DOHH2 (cell line): Measurements from ENCODE around the gene LDLRAD1.
"Not testable (repeated sequence)": the region's sequence is repeated elsewhere in the genome, so short reads cannot be mapped to it uniquely, and the experiment has no call there.

Experiments
- EZH2phosphoT487 ChIP-seq: fragments of 200-600 bp; sonication (generic); IDR thresholded peaks from 2 replicates; pipeline ENCODE4 v1.6.1; 2017; ENCODE audit warnings: borderline replicate concordance, mild to moderate bottlenecking, antibody characterized with exemption, low read length, moderate library complexity, mixed read lengths
- TF ChIP-seq, protein P1 (sequence below): fragments of 200-600 bp; sonication (generic); IDR thresholded peaks from one replicate; pipeline ENCODE4 v1.5.1; 2014; ENCODE audit warnings: antibody characterized with exemption, mild to moderate bottlenecking, low read depth, low read length; ENCODE audit not compliant: poor library complexity, severe bottlenecking

DNA sequence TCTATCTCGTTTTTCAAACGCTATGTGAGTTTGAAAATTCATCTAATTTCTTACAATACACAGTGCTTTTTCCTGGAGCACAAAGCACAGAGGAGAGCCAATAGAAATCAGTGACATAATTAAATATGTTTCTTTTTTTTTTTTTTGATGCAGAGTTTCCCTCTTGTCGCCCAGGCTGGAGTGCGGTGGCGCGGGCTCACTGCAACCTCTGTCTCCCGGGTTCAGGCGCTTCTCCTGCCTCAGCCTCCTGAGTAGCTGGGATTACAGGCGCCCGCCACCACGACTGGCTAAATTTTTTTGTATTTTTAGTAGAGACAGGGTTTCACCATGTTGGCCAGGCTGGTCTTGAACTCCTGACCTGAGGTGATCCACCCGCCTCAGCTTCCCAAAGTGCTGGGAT, 32.4 kb upstream of the LDLRAD1 start:
- TF ChIP-seq, protein P1, sequence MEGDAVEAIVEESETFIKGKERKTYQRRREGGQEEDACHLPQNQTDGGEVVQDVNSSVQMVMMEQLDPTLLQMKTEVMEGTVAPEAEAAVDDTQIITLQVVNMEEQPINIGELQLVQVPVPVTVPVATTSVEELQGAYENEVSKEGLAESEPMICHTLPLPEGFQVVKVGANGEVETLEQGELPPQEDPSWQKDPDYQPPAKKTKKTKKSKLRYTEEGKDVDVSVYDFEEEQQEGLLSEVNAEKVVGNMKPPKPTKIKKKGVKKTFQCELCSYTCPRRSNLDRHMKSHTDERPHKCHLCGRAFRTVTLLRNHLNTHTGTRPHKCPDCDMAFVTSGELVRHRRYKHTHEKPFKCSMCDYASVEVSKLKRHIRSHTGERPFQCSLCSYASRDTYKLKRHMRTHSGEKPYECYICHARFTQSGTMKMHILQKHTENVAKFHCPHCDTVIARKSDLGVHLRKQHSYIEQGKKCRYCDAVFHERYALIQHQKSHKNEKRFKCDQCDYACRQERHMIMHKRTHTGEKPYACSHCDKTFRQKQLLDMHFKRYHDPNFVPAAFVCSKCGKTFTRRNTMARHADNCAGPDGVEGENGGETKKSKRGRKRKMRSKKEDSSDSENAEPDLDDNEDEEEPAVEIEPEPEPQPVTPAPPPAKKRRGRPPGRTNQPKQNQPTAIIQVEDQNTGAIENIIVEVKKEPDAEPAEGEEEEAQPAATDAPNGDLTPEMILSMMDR: not testable (repeated sequence)
- TF ChIP-seq EZH2phosphoT487: not testable (repeated sequence)
